ENCODE measurements around the gene PHF14.

The PHF14 gene

DNA sequence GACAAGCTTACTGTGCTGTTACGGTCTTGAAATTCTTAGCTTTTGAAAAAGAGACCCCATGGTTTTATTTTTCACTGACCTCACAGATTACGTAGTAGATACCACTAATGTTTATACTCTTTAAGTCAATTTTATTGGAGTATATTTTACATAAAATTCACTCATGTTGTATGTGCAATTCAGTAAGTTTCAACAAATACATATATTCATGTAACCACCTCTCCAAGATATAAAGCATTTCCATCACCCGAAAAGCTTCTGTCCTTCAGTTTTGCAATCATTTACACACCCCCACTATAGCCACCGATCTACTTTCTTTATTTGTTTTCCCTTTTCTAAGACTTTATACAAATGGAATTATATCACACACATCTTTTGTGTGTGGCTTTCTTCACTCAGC is 199.2 kb downstream of the PHF14 start:
- no peak for DNase-seq

DNA sequence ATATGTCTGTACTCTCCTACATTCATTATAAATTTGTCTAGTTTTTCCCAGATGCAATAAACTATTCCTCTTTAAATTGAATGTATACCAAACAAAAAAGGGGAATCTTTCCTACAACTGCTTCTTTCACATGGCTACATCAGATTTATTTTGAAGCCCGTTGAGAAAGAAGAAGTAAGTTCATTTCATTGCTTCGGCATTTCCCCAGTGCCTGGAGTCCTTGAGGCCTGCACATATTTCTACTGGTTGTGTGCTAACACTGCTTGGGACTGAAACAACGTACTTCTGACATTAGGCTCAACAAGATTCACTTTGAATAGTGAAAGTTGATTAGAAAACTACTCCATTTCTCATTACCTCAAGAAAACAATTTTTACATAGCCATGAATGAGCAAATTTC is 201.7 kb downstream of the PHF14 start:
- DNase-seq, result no peak

GRCh38 chr7:11175887-11176286 is 202.2 kb downstream of the PHF14 start:
- no peak for DNase-seq

- DNase-seq, result no peak
These were observed 203.4 kb downstream of the PHF14 start for GRCh38 chr7:11176985-11177555.

GRCh38 chr7:11177793-11178192 is 204.1 kb downstream of the PHF14 start:
- peak; percentile 47 for DNase-seq

GRCh38 chr7:11181590-11181989 is 207.9 kb downstream of the PHF14 start:
- DNase-seq, result no peak

GRCh38 chr7:11182736-11183135 is 209.1 kb downstream of the PHF14 start:
- DNase-seq, result peak; percentile 61

- DNase-seq, result peak; percentile 64
These were observed 211.6 kb downstream of the PHF14 start for GRCh38 chr7:11185179-11185815.

GRCh38 chr7:11188529-11189310 is 215.0 kb downstream of the PHF14 start:
- no peak for DNase-seq

GRCh38 chr7:11191081-11191480 is 217.4 kb downstream of the PHF14 start:
- no peak for DNase-seq

- no peak for DNase-seq
These were observed 218.0 kb downstream of the PHF14 start for GRCh38 chr7:11191574-11192220.

- peak; percentile 31 for DNase-seq
These were observed 218.8 kb downstream of the PHF14 start for GRCh38 chr7:11192506-11192905.

DNA sequence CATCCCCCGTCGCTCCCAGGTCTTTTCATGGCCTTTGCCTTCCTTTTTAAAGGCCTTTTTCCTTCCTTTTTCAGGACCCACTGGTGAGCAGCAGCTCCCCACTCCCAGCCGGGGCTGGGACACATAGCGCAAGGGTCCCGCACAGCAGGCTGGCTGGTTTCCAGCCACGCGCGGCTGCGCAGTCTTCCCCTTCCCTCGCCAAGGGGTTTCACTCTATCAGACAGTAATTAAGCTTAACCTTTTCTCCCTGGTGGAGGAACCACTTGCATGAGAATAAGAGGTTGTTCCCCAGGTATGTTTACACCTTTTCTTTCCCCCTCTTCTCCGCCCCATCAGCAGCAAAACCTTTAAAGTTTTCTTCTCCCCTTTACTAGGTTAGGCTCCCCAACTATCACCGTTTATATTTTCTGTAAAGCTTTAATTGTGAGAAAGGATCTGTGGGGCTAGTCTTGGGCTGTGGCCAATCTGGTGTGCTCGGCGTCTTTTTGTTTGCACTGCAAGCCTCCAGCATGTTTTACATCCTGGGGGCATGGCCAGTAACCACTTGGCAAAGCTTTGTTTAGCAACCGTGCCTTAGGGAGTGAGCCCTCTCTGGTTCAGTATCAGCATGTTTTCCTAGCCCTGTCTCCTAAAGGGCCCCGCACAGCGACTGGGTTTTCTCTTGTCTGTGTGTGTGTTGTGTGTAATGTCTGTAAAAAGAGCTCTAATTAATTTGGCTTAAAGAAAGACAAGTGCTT is 219.6 kb downstream of the PHF14 start:
- DNase-seq, result peak; percentile 35

DNA sequence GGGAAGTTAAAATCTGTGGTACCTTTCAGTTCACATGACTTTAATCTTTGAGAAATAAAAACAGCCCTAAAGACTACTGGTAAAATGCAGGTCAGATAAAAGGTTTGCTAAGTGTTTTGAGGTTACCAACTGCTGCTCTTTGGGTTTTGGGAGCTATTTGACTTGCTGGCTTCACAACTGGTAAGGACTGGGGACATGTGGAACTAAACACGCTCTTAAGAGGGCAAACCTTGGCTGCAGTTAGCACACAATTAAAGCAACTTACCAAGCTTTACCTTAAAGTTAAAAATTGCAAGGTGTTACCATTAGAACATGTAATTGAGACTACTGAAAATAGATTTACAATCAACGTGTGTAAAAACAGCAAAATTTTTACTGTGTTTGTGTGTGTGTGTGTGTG is 220.2 kb downstream of the PHF14 start:
- DNase-seq, result no peak

DNA sequence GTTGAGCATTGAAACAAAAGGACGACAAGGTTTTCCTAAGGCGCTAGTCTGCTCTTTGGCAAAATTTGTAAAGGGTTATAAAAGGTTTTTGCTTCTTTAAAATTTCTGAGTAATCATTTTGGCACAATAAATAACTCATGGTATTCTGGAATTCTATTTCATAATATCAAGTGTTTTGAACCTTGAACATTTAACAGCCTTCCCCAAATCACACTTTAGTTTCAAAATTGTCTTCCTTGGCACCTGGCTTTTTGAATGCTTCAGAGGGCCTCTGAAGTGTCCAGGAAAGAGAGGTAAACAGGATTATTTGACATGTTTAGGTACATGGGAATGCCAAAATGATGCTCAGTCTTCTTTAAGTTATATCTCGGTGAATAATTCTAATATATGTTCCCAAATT is 220.8 kb downstream of the PHF14 start:
- no peak for DNase-seq

DNA sequence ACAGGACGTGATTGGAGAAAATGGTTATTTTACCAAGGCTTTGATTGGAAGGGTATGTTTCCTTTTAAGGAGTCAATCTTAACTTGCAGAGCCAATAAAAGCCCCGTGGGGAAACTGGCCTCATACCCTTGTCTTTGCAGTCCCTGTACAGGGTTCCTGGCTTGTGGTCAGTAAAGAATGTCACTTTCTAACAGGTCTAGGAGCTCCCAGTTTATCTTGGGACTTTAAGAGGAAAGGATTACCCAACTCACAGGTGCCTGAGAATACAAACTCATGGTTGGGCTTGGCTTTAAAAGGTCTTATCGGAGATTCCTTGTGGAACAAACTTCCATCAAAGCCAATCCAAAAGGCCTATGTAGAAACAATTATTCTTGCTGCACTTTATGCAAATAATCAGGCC is 221.8 kb downstream of the PHF14 start:
- DNase-seq, result no peak

DNA sequence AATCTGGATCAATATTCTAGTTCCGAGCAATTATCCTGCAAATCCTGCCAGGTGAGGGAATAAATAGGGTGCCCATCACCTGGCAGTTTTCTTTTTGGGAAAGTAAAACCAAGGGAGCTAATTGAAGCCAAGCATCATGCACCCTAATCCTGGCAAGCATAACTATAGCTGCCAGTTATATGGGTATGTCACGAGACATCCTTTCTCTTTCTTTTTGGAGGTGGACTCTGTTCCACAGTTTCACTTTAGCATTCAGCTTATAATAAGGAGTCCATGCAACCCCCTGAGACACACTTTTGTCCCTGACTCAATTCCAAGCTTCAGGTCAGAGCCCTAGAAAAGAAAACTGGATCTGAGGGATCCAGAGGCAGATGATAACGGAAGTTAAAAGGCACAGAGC is 222.5 kb downstream of the PHF14 start:
- no peak for DNase-seq

DNA sequence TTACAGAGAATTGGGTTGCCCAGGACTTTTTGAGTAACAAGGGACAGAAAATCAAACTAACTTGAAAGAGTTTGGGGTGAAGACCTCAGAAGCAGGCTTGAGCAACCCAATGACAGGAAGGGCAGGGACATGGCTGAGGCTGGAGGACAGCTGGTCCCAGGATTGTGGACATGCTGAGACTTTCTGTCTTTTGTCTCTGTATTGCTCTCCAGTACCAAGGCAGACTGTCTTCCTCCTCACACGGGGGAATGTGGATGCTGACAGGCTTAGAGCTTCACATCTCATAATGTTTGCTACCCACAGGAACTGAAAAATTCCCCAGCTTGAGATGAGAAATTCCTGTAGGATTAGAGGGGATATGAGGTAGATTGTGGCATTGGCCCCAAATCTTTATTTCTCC is 229.6 kb downstream of the PHF14 start:
- DNase-seq, result no peak

- DNase-seq, result no peak
These were observed 230.0 kb downstream of the PHF14 start for GRCh38 chr7:11203683-11204082.

GRCh38 chr7:11206177-11206899 is 232.7 kb downstream of the PHF14 start:
- DNase-seq, result no peak

- no peak for DNase-seq
These were observed 233.9 kb downstream of the PHF14 start for GRCh38 chr7:11207565-11207964.

- no peak for DNase-seq
These were observed 235.3 kb downstream of the PHF14 start for GRCh38 chr7:11208883-11209465.

Data from fibroblast of skin of scalp (primary cell).